Spleen (tissue), 7 donors: Measurements from ENCODE around the gene ADAMTS14.

ENCODE experiments used
- CTCF ChIP-seq, 11 experiments: fragments of 200-600 bp in 7 of 11; fragments of 450-650 bp in 4 of 11; sonication (generic) in 4 of 11; IDR thresholded peaks in 8 of 11; conservative IDR thresholded peaks in 3 of 11; 1 replicate in 7 of 11; 2 replicates in 4 of 11; pipeline versions ENCODE4 v1.4.0 to v1.8.0; 2016 to 2021; ENCODE audit warnings: antibody characterized with exemption in 11 of 11, inconsistent platforms in 4 of 11, mild to moderate bottlenecking in 1 of 11
- POLR2A ChIP-seq, 3 donors: fragments of 450-650 bp; IDR thresholded peaks; one replicate each; pipeline ENCODE4 v1.5.1; 2017; ENCODE audit warnings: antibody characterized with exemption in 3 of 3, mild to moderate bottlenecking in 1 of 3
- POLR2AphosphoS5 ChIP-seq, 3 donors: sonication (generic); formaldehyde crosslinking; IDR thresholded peaks; one replicate each; pipeline ENCODE4 v1.5.1; 2017; ENCODE audit warnings: antibody characterized with exemption in 3 of 3
- donor health status: DM: no; HTN: no; CAD: no; lungs with moderate emphysema.
- donor health status: DM: no; HTN: no; CAD: no.
- donor health status: DM: no; HTN: no; CAD: no.

- TF ChIP-seq POLR2AphosphoS5 (IDR thresholded peaks at IDR 0.05) (no peak), CTCF (IDR thresholded peaks at IDR 0.05 in 8 of 11, conservative IDR thresholded peaks at IDR 0.05 in 3 of 11) (no peak), POLR2A (IDR thresholded peaks at IDR 0.05) (no peak)
These were observed 9.7 kb upstream of the ADAMTS14 start for GRCh38 chr10:70662362-70663220.
